Ishikawa (cell line): ENCODE measurements around the gene FAM210A.

ENCODE experiments used
- EP300 ChIP-seq: IDR thresholded peaks from 2 replicates; pipeline ENCODE4 v1.6.1; 2012; ENCODE audit warnings: borderline replicate concordance
- NFIC ChIP-seq: IDR thresholded peaks from 2 replicates; pipeline ENCODE4 v1.6.1; 2012
- RAD21 ChIP-seq: IDR thresholded peaks from 2 replicates; pipeline ENCODE4 v1.6.1; 2012; ENCODE audit warnings: low read depth
- TAF1 ChIP-seq: IDR thresholded peaks from 2 replicates; pipeline ENCODE4 v1.6.1; 2012; ENCODE audit warnings: low read depth, mild to moderate bottlenecking
- TCF12 ChIP-seq: IDR thresholded peaks from 2 replicates; pipeline ENCODE4 v1.6.1; 2012; ENCODE audit warnings: low read depth
- TEAD4 ChIP-seq: IDR thresholded peaks from 2 replicates; pipeline ENCODE4 v1.6.1; 2012
- YY1 ChIP-seq: IDR thresholded peaks from 2 replicates; pipeline ENCODE4 v1.6.1; 2012; ENCODE audit warnings: low read depth
- ZBTB7A ChIP-seq: IDR thresholded peaks from 2 replicates; pipeline ENCODE4 v1.6.1; 2012; ENCODE audit warnings: low read depth

- TF ChIP-seq YY1 (no peak), TAF1 (no peak), RAD21 (no peak), TEAD4 (no peak), EP300 (no peak), ZBTB7A (no peak), TCF12 (no peak), NFIC (no peak)
Measured at GRCh38 chr18:13760047-13760446, 33.7 kb upstream of the FAM210A start.
